Kidney (tissue), 14 donors: Measurements from ENCODE around the gene EGFLAM. TPM values are rescaled to one million over a fixed set of nuclear protein-coding genes. Genes with fewer than 3 reads are reported as not detected.
A peak's percentile ranks its signal among the peaks of the same experiment; 100 is the strongest.

Source experiments
- DNase-seq, 5 donors: peaks; one replicate each; pipeline ENCODE4 v3.0.0-alpha.2; 2013 to 2020
- FAIRE-seq: peaks from 2 replicates; lab custom pipeline; 2012; peaks lifted over from hg19 to GRCh38; lab: Jason Lieb, UNC
- H3K27ac ChIP-seq, 2 donors: one replicate each; pipeline ENCODE4 v1.7.0; 2013; ENCODE audit warnings: low read depth in 2 of 2, low read length in 2 of 2, inconsistent platforms in 1 of 2
- H3K27me3 ChIP-seq: one replicate; pipeline ENCODE4 v1.7.1; 2013; ENCODE audit warnings: low read length, inconsistent platforms; ENCODE audit not compliant: control insufficient read depth, insufficient read depth
- H3K36me3 ChIP-seq, 3 donors: one replicate each; pipeline versions ENCODE4 v1.7.0 to v1.7.1; 2013; ENCODE audit warnings: low read length in 3 of 3, control low read depth in 1 of 3, inconsistent platforms in 1 of 3; ENCODE audit not compliant: insufficient read depth in 3 of 3, control insufficient read depth in 2 of 3
- H3K4me1 ChIP-seq, 3 donors: one replicate each; pipeline versions ENCODE4 v1.7.0 to v1.7.1; 2013; ENCODE audit warnings: low read length in 3 of 3, inconsistent platforms in 1 of 3, low read depth in 1 of 3; ENCODE audit not compliant: control insufficient read depth in 2 of 3, insufficient read depth in 2 of 3
- H3K4me3 ChIP-seq, 3 donors: one replicate each; pipeline versions ENCODE4 v1.7.0 to v1.8.1; 2013; ENCODE audit warnings: low read length in 3 of 3, control low read depth in 1 of 3, inconsistent platforms in 1 of 3
- H3K9ac ChIP-seq, 3 donors: one replicate each; pipeline versions ENCODE4 v1.7.0 to v1.7.1; 2013; ENCODE audit warnings: low read length in 3 of 3, control low read depth in 1 of 3, inconsistent platforms in 1 of 3
- H3K9me3 ChIP-seq, 3 donors: one replicate each; pipeline versions ENCODE4 v1.7.0 to v1.7.1; 2013; ENCODE audit warnings: low read length in 3 of 3, control low read depth in 1 of 3, inconsistent platforms in 1 of 3; ENCODE audit not compliant: control insufficient read depth in 2 of 3, insufficient read depth in 1 of 3
- intact Hi-C: fragments of 100-400 bp; cut with DNase I; formaldehyde crosslinking; loops from one replicate; pipeline ENCODE4 v1.11.1; 2022
- polyA plus RNA-seq: library from polyadenylated mRNA; stranded (reverse); fragments of 350-450 nt; fragmentation: Illumina TruSeq; extraction: RNeasy Lipid Tissue Mini Kit (QIAGEN cat#74804); gene quantifications from one replicate; pipeline ENCODE4 v1.2.3, GENCODE V29; 2014; ENCODE audit warnings: low read depth, low replicate concordance; ENCODE audit not compliant: insufficient read depth
- total RNA-seq: library from RNA; stranded (reverse); fragmentation: NEBNext Ultra II Directional; extraction: Animal tissue kit (Norgen Biotek cat#: 25700); gene quantifications from one replicate; pipeline ENCODE4 v1.2.1, GENCODE V29; 2021
- TF ChIP-seq, protein P1 (sequence below): IDR thresholded peaks from 3 replicates; pipeline ENCODE4 v1.5.1; 2012; ENCODE audit warnings: mild to moderate bottlenecking, moderate library complexity, borderline replicate concordance; ENCODE audit not compliant: insufficient read depth; ENCODE audit errors: extremely low read depth
- donor health status: control.
- donor health status: control.
- donor health status: control.
- donor health status: control.
- donor health status: control.
- donor health status: DM: yes; HTN: yes; CAD: no.
- donor health status: Normal renal cell carcinoma (clear cell type).

EGFLAM gene
- total and polyA plus RNA-seq, 2 donors from 2014 or later, result 5.1 to 5.9 TPM

DNA sequence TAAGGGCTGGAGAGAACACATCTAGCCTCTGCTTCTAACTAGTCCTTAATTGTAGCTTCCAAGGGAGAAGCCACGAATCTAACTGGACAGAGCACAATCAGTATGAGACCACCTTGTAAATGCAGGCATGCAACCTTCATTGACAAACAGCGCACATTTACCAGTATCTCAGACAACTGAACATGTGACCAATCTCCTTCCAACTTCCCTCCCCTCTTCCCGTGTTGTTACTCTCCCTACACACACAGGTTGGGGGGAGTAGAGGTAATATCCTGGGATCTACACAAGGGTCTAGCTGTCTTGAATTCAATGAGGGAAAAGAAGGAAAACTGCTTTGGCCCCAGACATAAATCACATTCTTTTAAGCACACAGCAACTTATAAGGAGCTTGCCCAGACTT lies 220.5 kb downstream of the EGFLAM start:
- no peaks in the 10 kb centered on the region for H3K9me3 ChIP-seq
- H3K27ac ChIP-seq, result no peak overlapping the region
- FAIRE-seq (no peak), DNase-seq (peak in 1 of 5 donors; percentile 30)
- no peaks in the 10 kb centered on the region for H3K27me3 ChIP-seq
- no peak overlapping the region for H3K9ac ChIP-seq
- no peaks in the 10 kb centered on the region for H3K4me1 ChIP-seq
- intact Hi-C loops, result no loop called here
- TF ChIP-seq, protein P1, sequence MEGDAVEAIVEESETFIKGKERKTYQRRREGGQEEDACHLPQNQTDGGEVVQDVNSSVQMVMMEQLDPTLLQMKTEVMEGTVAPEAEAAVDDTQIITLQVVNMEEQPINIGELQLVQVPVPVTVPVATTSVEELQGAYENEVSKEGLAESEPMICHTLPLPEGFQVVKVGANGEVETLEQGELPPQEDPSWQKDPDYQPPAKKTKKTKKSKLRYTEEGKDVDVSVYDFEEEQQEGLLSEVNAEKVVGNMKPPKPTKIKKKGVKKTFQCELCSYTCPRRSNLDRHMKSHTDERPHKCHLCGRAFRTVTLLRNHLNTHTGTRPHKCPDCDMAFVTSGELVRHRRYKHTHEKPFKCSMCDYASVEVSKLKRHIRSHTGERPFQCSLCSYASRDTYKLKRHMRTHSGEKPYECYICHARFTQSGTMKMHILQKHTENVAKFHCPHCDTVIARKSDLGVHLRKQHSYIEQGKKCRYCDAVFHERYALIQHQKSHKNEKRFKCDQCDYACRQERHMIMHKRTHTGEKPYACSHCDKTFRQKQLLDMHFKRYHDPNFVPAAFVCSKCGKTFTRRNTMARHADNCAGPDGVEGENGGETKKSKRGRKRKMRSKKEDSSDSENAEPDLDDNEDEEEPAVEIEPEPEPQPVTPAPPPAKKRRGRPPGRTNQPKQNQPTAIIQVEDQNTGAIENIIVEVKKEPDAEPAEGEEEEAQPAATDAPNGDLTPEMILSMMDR, result no peak
- H3K36me3 ChIP-seq, result peaks cover 3 to 10% (median 8%) of the 10 kb centered on the region in 3 donors
- no peak overlapping the region for H3K4me3 ChIP-seq

DNA sequence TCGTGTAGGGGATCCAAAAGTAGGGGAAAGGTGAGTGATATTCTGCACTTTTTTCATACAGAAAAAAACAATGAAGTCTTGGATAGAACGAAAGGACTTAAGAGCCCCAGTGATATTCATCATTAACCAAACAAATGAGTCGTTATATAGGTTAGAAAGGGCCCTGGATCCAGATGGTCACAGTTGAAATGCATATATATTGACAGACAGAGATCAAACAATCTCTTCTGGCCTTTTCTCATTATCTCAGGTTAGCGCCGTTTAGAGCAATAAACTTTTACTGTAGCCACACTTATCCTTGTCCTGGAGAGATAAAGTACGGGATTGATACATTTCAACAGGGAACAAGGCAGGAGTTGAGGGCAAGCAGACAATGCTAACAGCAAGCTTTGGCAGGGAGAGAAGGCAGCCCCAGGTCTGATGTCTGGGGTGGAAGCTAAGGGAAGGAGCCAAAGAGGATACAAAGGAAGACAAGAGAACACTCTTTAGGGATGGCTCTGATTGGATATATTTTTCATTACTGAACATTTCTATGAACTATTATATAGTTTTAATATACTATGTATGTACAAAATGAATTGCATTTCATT lies 221.1 kb downstream of the EGFLAM start:
- intact Hi-C loops, result no loop called here
- TF ChIP-seq, protein P1, result no peak
- H3K4me1 ChIP-seq, result no peaks in the 10 kb centered on the region
- DNase-seq, result no peak
- no peaks in the 10 kb centered on the region for H3K27me3 ChIP-seq
- H3K36me3 ChIP-seq, result peaks cover 3 to 14% (median 10%) of the 10 kb centered on the region in 3 donors
- no peak overlapping the region for H3K4me3 ChIP-seq
- H3K9ac ChIP-seq, result no peak overlapping the region
- no peaks in the 10 kb centered on the region for H3K9me3 ChIP-seq
- no peak overlapping the region for H3K27ac ChIP-seq
- FAIRE-seq, result no peak

DNA sequence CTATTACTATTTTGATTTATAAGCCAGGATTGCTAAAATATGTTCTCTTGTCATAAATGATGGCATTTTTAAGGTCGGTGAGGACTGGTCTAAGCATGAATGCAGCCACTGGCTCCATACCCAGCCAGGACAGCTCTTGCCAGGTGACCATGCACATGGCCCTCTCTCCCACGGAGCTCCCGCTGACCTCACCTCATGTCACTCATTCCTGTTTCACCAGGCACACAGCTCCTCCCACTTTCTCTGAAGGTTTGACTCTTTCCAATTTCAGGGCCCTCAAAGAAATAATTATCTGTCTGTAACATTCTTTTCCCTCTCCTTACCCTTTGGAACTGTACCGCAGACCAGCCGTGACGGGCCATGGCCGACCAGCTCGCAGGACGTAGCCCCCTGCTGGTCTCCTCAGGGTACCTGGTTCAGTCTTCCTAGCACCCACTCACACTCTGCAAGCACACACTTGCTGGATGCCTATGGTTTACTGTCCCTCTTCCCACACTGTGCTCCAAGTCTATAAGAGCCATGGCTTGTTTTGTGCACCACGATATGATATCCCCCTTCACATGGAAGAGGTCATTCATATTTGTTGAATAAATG lies 225.5 kb downstream of the EGFLAM start:
- no peak overlapping the region for H3K9ac ChIP-seq
- peaks cover 6 to 54% (median 26%) of the 10 kb centered on the region in 3 donors for H3K36me3 ChIP-seq
- intact Hi-C loops, result no loop called here
- no peak overlapping the region for H3K27ac ChIP-seq
- H3K4me1 ChIP-seq, result no peaks in the 10 kb centered on the region
- no peak overlapping the region for H3K4me3 ChIP-seq
- DNase-seq, result peak in 1 of 5 donors; percentile 42
- no peak for FAIRE-seq
- no peaks in the 10 kb centered on the region for H3K9me3 ChIP-seq
- TF ChIP-seq, protein P1, result no peak
- H3K27me3 ChIP-seq, result no peaks in the 10 kb centered on the region

DNA sequence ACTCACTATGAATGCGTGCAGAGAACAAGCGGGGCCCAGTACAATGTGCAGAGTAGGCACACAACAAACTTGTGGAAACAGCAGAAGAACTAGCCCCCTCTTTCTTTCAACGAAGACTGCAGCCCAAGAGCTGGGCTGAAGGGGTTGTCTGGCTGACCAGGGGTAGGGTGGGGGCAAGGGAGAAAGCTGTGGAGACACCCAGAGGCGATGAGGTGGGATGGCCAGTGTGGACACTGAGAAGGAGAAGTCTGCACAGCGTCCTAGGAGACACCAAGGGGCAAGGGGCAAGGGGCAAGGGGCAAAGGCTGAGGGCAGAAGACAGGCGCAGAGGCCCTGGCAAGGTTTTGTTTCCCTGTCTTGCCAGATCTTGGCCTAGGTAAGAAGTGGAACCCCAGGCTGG lies 235.8 kb downstream of the EGFLAM start:
- FAIRE-seq (no peak), DNase-seq (no peak)
- Histone ChIP-seq H3K27me3 (no peaks in the 10 kb centered on the region), H3K4me3 (no peak overlapping the region), H3K36me3 (peaks cover 2 to 58% (median 15%) of the 10 kb centered on the region in 3 donors), H3K27ac (no peak overlapping the region), H3K4me1 (no peaks in the 10 kb centered on the region), H3K9me3 (no peaks in the 10 kb centered on the region), H3K9ac (no peak overlapping the region)
- intact Hi-C loops, result no loop called here
- TF ChIP-seq, protein P1, result no peak
